Left lung (tissue), 10 donors: ENCODE measurements around the gene BACE2. TPM values are rescaled to one million over a fixed set of nuclear protein-coding genes. Genes with fewer than 3 reads are reported as not detected.
A peak's percentile ranks its signal among the peaks of the same experiment; 100 is the strongest.

ENCODE experiments used
- ATAC-seq: fragments of 200-7000 bp; cut with Tn5 transposase; one replicate; pipeline ENCODE4 v1.9.1; 2020; ENCODE audit warnings: moderate library complexity
- DNase-seq, 4 donors: peaks; one replicate each; pipeline ENCODE4 v3.0.0-alpha.2; 2013 to 2020
- H3K27ac ChIP-seq, 2 donors: fragments of 200-600 bp; sonication (generic) in 1 of 2; one replicate each; pipeline versions ENCODE4 v1.5.0 to v1.8.0; 2020 to 2021
- H3K27me3 ChIP-seq, 2 donors: fragments of 200-600 bp; sonication (generic) in 1 of 2; one replicate each; pipeline versions ENCODE4 v1.5.0 to v1.8.0; 2020 to 2021
- H3K36me3 ChIP-seq, 2 donors: fragments of 200-600 bp; sonication (generic) in 1 of 2; one replicate each; pipeline versions ENCODE4 v1.5.0 to v1.8.0; 2020 to 2021
- H3K4me1 ChIP-seq, 2 donors: fragments of 200-600 bp; one replicate each; pipeline ENCODE4 v1.8.0; 2021
- H3K4me3 ChIP-seq, 2 donors: fragments of 200-600 bp; sonication (generic) in 1 of 2; one replicate each; pipeline versions ENCODE4 v1.5.0 to v1.8.0; 2020 to 2021; ENCODE audit warnings: mild to moderate bottlenecking in 1 of 2
- H3K9me3 ChIP-seq, 2 donors: fragments of 200-600 bp; sonication (generic) in 1 of 2; one replicate each; pipeline versions ENCODE4 v1.5.0 to v1.8.0; 2020 to 2021
- intact Hi-C, 2 donors: fragments of 100-400 bp; cut with DNase I; formaldehyde crosslinking; loops; one replicate each; pipeline versions ENCODE4 v1.11.2 to v1.14.2; 2022
- microRNA-seq, 2 donors: library from miRNA; unstranded; fragments of <30 nt; microRNA quantifications; one replicate each; pipeline ENCODE4, GENCODE V29; 2019
- polyA plus RNA-seq, 6 donors: library from polyadenylated mRNA; unstranded; fragments of 120-200 nt; gene quantifications; one replicate each; pipeline ENCODE4 v1.2.1, GENCODE V29; 2013; ENCODE audit not compliant: insufficient read length in 6 of 6
- total RNA-seq, 2 donors: library from RNA; stranded (reverse); fragmentation: NEBNext Ultra II Directional; extraction: Animal tissue kit (Norgen Biotek cat#: 25700); gene quantifications; one replicate each; pipeline ENCODE4 v1.2.1, GENCODE V29; 2021
- TF ChIP-seq, protein P1 (sequence below), 2 donors: fragments of 200-600 bp; sonication (generic) in 1 of 2; IDR thresholded peaks; one replicate each; pipeline versions ENCODE4 v1.5.0 to v1.8.0; 2021; ENCODE audit warnings: antibody characterized with exemption in 2 of 2
- donor health status: DM: no; HTN: yes; CAD: no.
- donor health status: DM: no; HTN: no; CAD: no.

BACE2 gene
- total and polyA plus RNA-seq, 8 donors = 29.2 to 44.6 (median 35.0) TPM

GRCh38 chr21:41327753-41328152, 159.8 kb downstream of the BACE2 start:
- Histone ChIP-seq H3K4me1 (no peaks in the 10 kb centered on the region), H3K27ac (no peak overlapping the region), H3K36me3 (no peaks in the 10 kb centered on the region), H3K4me3 (no peak overlapping the region), H3K27me3 (no peaks in the 10 kb centered on the region), H3K9me3 (no peaks in the 10 kb centered on the region)
- DNase-seq (no peak), ATAC-seq (no peak)
- TF ChIP-seq, protein P1, sequence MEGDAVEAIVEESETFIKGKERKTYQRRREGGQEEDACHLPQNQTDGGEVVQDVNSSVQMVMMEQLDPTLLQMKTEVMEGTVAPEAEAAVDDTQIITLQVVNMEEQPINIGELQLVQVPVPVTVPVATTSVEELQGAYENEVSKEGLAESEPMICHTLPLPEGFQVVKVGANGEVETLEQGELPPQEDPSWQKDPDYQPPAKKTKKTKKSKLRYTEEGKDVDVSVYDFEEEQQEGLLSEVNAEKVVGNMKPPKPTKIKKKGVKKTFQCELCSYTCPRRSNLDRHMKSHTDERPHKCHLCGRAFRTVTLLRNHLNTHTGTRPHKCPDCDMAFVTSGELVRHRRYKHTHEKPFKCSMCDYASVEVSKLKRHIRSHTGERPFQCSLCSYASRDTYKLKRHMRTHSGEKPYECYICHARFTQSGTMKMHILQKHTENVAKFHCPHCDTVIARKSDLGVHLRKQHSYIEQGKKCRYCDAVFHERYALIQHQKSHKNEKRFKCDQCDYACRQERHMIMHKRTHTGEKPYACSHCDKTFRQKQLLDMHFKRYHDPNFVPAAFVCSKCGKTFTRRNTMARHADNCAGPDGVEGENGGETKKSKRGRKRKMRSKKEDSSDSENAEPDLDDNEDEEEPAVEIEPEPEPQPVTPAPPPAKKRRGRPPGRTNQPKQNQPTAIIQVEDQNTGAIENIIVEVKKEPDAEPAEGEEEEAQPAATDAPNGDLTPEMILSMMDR (IDR thresholded peaks at IDR 0.05) = no peak
- intact Hi-C loops = no loop called here

GRCh38 chr21:41328660-41329607, 161.0 kb downstream of the BACE2 start:
- intact Hi-C loops = no loop called here
- TF ChIP-seq, protein P1 (IDR thresholded peaks at IDR 0.05) = no peak
- ATAC-seq (no peak), DNase-seq (peak in 1 of 4 donors; percentile 61)
- peaks cover 0 to 3% of the 10 kb centered on the region in 2 donors for H3K9me3 ChIP-seq
- H3K27me3 ChIP-seq = no peaks in the 10 kb centered on the region
- H3K27ac ChIP-seq = no peak overlapping the region
- no peak overlapping the region for H3K4me3 ChIP-seq
- H3K4me1 ChIP-seq = no peaks in the 10 kb centered on the region
- no peaks in the 10 kb centered on the region for H3K36me3 ChIP-seq

Small RNAs within 50 kb of the gene (microRNA-seq; reads per million reads assigned to microRNA genes)
- 0.14 to 0.17 reads per million in 2 donors for gene MIR3197

Other genes with a start within 250 kb of the BACE2 start
- gene FAM3B, start 148.6 kb downstream of the BACE2 start, total RNA-seq = 10 to 100 TPM in 1 of 2 donors, 1 to 10 TPM in 1; 7.9 to 31.9 TPM
- gene FAM3B, start 148.6 kb downstream of the BACE2 start, polyA plus RNA-seq = 10 to 100 TPM in 5 of 6 donors, 1 to 10 TPM in 1; 8.9 to 21.6 (median 13.0) TPM
- 10 to 100 TPM; 11.9 to 31.9 TPM for gene MX2, start 193.9 kb downstream of the BACE2 start, total RNA-seq
- gene MX2, start 193.9 kb downstream of the BACE2 start, polyA plus RNA-seq = 1 to 10 TPM; 1.1 to 2.7 (median 1.8) TPM